CD14-positive monocyte (primary cell): ENCODE measurements around the gene C11orf71. TPM values are rescaled to one million over a fixed set of nuclear protein-coding genes. Genes with fewer than 3 reads are reported as not detected.

Experiments used
- DNase-seq, 3 donors: peaks; one replicate each; pipeline ENCODE4 v3.0.0-alpha.2; 2011 to 2022
- H2AFZ ChIP-seq: 2 replicates; pipeline ENCODE4 v1.6.0; 2012; ENCODE audit warnings: mild to moderate bottlenecking, low read depth, low read length, inconsistent platforms; ENCODE audit not compliant: insufficient read depth, poor library complexity, severe bottlenecking
- H3K27ac ChIP-seq, 2 donors: 1 replicate in 1 of 2; 2 replicates in 1 of 2; pipeline ENCODE4 v1.5.1; 2012 to 2013; ENCODE audit warnings: low read length in 2 of 2, control low read depth in 1 of 2, inconsistent platforms in 1 of 2, low read depth in 1 of 2, mild to moderate bottlenecking in 1 of 2
- H3K27me3 ChIP-seq, 2 donors: one replicate each; pipeline versions ENCODE4 v1.6.0 to v1.6.1; 2011 to 2013; ENCODE audit warnings: low read length in 2 of 2; ENCODE audit not compliant: control insufficient read depth in 2 of 2, insufficient read depth in 2 of 2
- H3K36me3 ChIP-seq, 2 donors: replicated peaks in 1 of 2; 1 replicate in 1 of 2; 2 replicates in 1 of 2; pipeline versions ENCODE4 v1.5.1 to v1.6.1; 2012 to 2013; ENCODE audit warnings: low read length in 2 of 2, control low read depth in 1 of 2, inconsistent platforms in 1 of 2, mild to moderate bottlenecking in 1 of 2; ENCODE audit not compliant: insufficient read depth in 2 of 2, control insufficient read depth in 1 of 2
- H3K4me1 ChIP-seq, 2 donors: 1 replicate in 1 of 2; 2 replicates in 1 of 2; pipeline versions ENCODE4 v1.5.1 to v1.6.1; 2012 to 2013; ENCODE audit warnings: low read length in 2 of 2, control low read depth in 1 of 2, inconsistent platforms in 1 of 2, mild to moderate bottlenecking in 1 of 2, moderate library complexity in 1 of 2; ENCODE audit not compliant: insufficient read depth in 2 of 2, control insufficient read depth in 1 of 2
- H3K4me2 ChIP-seq: replicated peaks from 2 replicates; pipeline ENCODE3; 2012; ENCODE audit warnings: low read length, moderate library complexity, mild to moderate bottlenecking; ENCODE audit not compliant: poor library complexity, severe bottlenecking; ENCODE audit errors: extremely low read depth
- H3K4me3 ChIP-seq, 3 experiments: fragments of 200-600 bp in 1 of 3; sonication (generic) in 1 of 3; replicated peaks in 1 of 3; 1 replicate in 2 of 3; 2 replicates in 1 of 3; pipeline ENCODE4 v1.5.1; 2011 to 2013; ENCODE audit warnings: low read length in 3 of 3, mild to moderate bottlenecking in 3 of 3, control low read depth in 2 of 3, low read depth in 2 of 3, inconsistent platforms in 1 of 3, moderate library complexity in 1 of 3
- H3K79me2 ChIP-seq: 2 replicates; pipeline ENCODE4 v1.6.0; 2012; ENCODE audit warnings: mild to moderate bottlenecking, control low read depth, inconsistent platforms, low read length, moderate library complexity; ENCODE audit not compliant: insufficient read depth
- H3K9ac ChIP-seq: 2 replicates; pipeline ENCODE4 v1.6.0; 2017; ENCODE audit warnings: low read length, mild to moderate bottlenecking; ENCODE audit not compliant: insufficient read depth, poor library complexity, severe bottlenecking
- H3K9me3 ChIP-seq, 2 donors: replicated peaks in 1 of 2; 1 replicate in 1 of 2; 2 replicates in 1 of 2; pipeline versions ENCODE4 v1.5.1 to v1.6.1; 2012 to 2013; ENCODE audit warnings: low read length in 2 of 2, control low read depth in 1 of 2; ENCODE audit not compliant: control insufficient read depth in 1 of 2, insufficient read depth in 1 of 2
- H4K20me1 ChIP-seq: 2 replicates; pipeline ENCODE4 v1.6.0; 2012; ENCODE audit warnings: mild to moderate bottlenecking, low read length, control low read depth, moderate library complexity; ENCODE audit not compliant: insufficient read depth
- H3K27ac Mint-ChIP-seq, 7 donors: one replicate each; pipeline ENCODE4 v1.8.0; 2020; ENCODE audit warnings: mild to moderate bottlenecking in 7 of 7, mixed read lengths in 7 of 7, moderate library complexity in 6 of 7, inconsistent platforms in 2 of 7
- H3K27me3 Mint-ChIP-seq, 3 donors: one replicate each; pipeline ENCODE4 v1.8.0; 2021 to 2022; ENCODE audit warnings: low read depth in 3 of 3, mild to moderate bottlenecking in 3 of 3, mixed read lengths in 3 of 3, moderate library complexity in 3 of 3, inconsistent platforms in 1 of 3
- H3K36me3 Mint-ChIP-seq, 2 donors: one replicate each; pipeline ENCODE4 v1.8.0; 2020; ENCODE audit warnings: mixed read lengths in 2 of 2, inconsistent platforms in 1 of 2, mild to moderate bottlenecking in 1 of 2
- H3K4me1 Mint-ChIP-seq: one replicate; pipeline ENCODE4 v1.8.0; 2020; ENCODE audit warnings: mild to moderate bottlenecking, mixed read lengths
- H3K4me3 Mint-ChIP-seq, 2 donors: one replicate each; pipeline ENCODE4 v1.8.0; 2020; ENCODE audit warnings: mild to moderate bottlenecking in 2 of 2, mixed read lengths in 2 of 2, moderate library complexity in 1 of 2
- H3K9me3 Mint-ChIP-seq, 7 donors: one replicate each; pipeline ENCODE4 v1.8.0; 2020 to 2022; ENCODE audit warnings: mixed read lengths in 7 of 7, mild to moderate bottlenecking in 6 of 7, moderate library complexity in 6 of 7, inconsistent platforms in 2 of 7
- WGBS: methylation state at CpG from one replicate; pipeline ENCODE4 v1.1.5; 2013; ENCODE audit warnings: missing lambda C conversion rate; ENCODE audit not compliant: insufficient coverage; 5-methylcytosine and 5-hydroxymethylcytosine counted together
- intact Hi-C, 2 donors: fragments of 100-400 bp; cut with micrococcal nuclease; formaldehyde crosslinking; loops; one replicate each; pipeline versions ENCODE4 v1.15.0 to v1.15.1; 2023
- polyA plus RNA-seq, 3 donors: library from polyadenylated mRNA; depleted of rRNA in 1 of 3; unstranded in 2 of 3; stranded (reverse) in 1 of 3; fragments of 300-500 nt in 2 of 3; fragments of >200 nt in 1 of 3; fragmentation: Illumina TruSeq in 2 of 3; gene quantifications; 1 replicate in 2 of 3; 2 replicates in 1 of 3; pipeline ENCODE4 v1.2.3, GENCODE V29; 2012 to 2021
- TF ChIP-seq, protein P1 (sequence below): fragments of 200-600 bp; IDR thresholded peaks from one replicate; pipeline ENCODE4 v1.8.0; 2022; ENCODE audit warnings: antibody characterized with exemption, mild to moderate bottlenecking

Gene C11orf71
- polyA plus RNA-seq, 3 donors: 9.3 to 23.0 (median 14.2) TPM

DNA sequence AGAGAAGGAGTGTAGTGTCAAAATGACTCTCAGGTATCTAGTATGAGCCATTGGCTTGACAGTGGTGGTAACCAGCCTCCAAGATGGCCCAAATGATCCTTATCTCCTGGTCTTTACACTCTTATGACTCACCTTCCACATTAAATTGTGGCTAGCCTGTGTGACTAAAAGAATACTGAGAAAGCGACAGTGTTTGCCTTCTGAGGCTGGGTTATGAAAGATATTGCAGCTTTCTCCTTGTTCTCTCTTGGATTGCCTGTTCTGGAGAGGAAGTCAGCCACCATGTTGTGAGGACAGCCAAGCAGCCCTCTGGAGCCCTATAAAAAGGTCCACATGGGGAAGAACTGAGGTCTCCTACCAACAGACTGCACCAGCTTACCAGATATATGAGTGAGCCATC, 15.8 kb downstream of the C11orf71 start:
- Histone ChIP-seq H3K79me2 (no peaks in the 10 kb centered on the region), H3K4me2 (no peak overlapping the region), H3K4me1 (no peaks in the 10 kb centered on the region), H3K9me3 (no peaks in the 10 kb centered on the region), H2AFZ (no peak overlapping the region), H3K4me3 (no peak overlapping the region), H3K9ac (no peak overlapping the region), H3K27me3 (no peaks in the 10 kb centered on the region), H4K20me1 (no peaks in the 10 kb centered on the region), H3K36me3 (no peaks in the 10 kb centered on the region), H3K27ac (no peak overlapping the region)
- Mint-ChIP-seq H3K36me3 (no peaks in the 10 kb centered on the region), H3K4me3 (no peak overlapping the region), H3K9me3 (peaks cover 0 to 12% (median 7%) of the 10 kb centered on the region in 7 donors), H3K27me3 (peaks cover 1 to 5% (median 2%) of the 10 kb centered on the region in 3 donors), H3K27ac (no peak overlapping the region), H3K4me1 (peaks cover 7% of the 10 kb centered on the region)
- 100% methylated on average over 1 of the region's 1 CpG for WGBS
- DNase-seq: no peak
- intact Hi-C loops: loop anchor here in 1 of 2 donors (10.0 kb wide), 1 partner anchor 50 kb away; the partner anchor contains the start of gene REXO2
- TF ChIP-seq, protein P1, sequence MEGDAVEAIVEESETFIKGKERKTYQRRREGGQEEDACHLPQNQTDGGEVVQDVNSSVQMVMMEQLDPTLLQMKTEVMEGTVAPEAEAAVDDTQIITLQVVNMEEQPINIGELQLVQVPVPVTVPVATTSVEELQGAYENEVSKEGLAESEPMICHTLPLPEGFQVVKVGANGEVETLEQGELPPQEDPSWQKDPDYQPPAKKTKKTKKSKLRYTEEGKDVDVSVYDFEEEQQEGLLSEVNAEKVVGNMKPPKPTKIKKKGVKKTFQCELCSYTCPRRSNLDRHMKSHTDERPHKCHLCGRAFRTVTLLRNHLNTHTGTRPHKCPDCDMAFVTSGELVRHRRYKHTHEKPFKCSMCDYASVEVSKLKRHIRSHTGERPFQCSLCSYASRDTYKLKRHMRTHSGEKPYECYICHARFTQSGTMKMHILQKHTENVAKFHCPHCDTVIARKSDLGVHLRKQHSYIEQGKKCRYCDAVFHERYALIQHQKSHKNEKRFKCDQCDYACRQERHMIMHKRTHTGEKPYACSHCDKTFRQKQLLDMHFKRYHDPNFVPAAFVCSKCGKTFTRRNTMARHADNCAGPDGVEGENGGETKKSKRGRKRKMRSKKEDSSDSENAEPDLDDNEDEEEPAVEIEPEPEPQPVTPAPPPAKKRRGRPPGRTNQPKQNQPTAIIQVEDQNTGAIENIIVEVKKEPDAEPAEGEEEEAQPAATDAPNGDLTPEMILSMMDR: no peak

DNA sequence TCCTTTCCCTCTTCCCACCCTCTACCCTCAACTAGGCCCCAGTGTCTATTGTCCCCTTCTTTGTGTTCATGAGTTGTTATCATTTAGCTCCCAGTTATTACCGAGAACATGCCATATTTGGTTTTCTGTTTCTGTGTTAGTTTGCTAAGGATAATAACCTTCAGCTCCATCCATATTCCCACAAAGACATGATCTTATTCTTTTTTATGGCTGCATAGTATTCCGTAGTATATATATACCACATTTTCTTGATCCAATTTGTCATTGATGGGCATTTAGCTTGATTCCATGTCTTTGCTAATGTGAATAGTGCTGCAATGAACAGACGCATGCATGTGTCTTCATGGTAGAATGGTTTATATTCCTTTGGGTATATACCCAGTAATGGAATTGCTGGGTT, 17.8 kb downstream of the C11orf71 start:
- peaks cover 4 to 9% (median 5%) of the 10 kb centered on the region in 3 donors for H3K27me3 Mint-ChIP-seq
- no CpG with 5 or more reads among the region's 3 CpGs for WGBS
- no peak overlapping the region for H3K4me2 ChIP-seq
- H3K36me3 Mint-ChIP-seq: no peaks in the 10 kb centered on the region
- no peaks in the 10 kb centered on the region for H4K20me1 ChIP-seq
- H3K9me3 ChIP-seq: no peaks in the 10 kb centered on the region
- no peaks in the 10 kb centered on the region for H3K79me2 ChIP-seq
- H3K4me1 Mint-ChIP-seq: peaks cover 7% of the 10 kb centered on the region
- TF ChIP-seq, protein P1: no peak
- no peaks in the 10 kb centered on the region for H3K27me3 ChIP-seq
- H3K36me3 ChIP-seq: no peaks in the 10 kb centered on the region
- H3K4me1 ChIP-seq: no peaks in the 10 kb centered on the region
- no peak overlapping the region for H3K9ac ChIP-seq
- H3K9me3 Mint-ChIP-seq: peaks cover 0 to 12% (median 7%) of the 10 kb centered on the region in 7 donors
- DNase-seq: no peak
- intact Hi-C loops: loop anchor here in 1 of 2 donors (10.0 kb wide), 1 partner anchor 52 kb away; the partner anchor contains the start of gene REXO2
- no peak overlapping the region for H3K4me3 ChIP-seq
- no peak overlapping the region for H2AFZ ChIP-seq
- H3K27ac ChIP-seq: no peak overlapping the region
- H3K4me3 Mint-ChIP-seq: no peak overlapping the region
- no peak overlapping the region for H3K27ac Mint-ChIP-seq
